Posterior vena cava (tissue), 2 donors: ENCODE data around the gene PEPD. TPM values are rescaled to one million over a fixed set of nuclear protein-coding genes. Genes with fewer than 3 reads are reported as not detected.
A peak's percentile ranks its signal among the peaks of the same experiment; 100 is the strongest.

Source experiments
- DNase-seq: peaks from one replicate; pipeline ENCODE4 v3.0.0-alpha.2; 2020; ENCODE audit warnings: low spot score
- intact Hi-C, 2 donors: fragments of 100-400 bp; cut with DNase I; formaldehyde crosslinking; loops; one replicate each; pipeline versions ENCODE4 v1.14.1 to v1.14.2; 2022 to 2023
- total RNA-seq, 2 donors: library from RNA; stranded (reverse); fragmentation: NEBNext Ultra II Directional; extraction: Animal tissue kit (Norgen Biotek cat#: 25700); gene quantifications; one replicate each; pipeline ENCODE4 v1.2.1, GENCODE V29; 2021
- donor health status: DM: yes; HTN: yes; CAD: no.
- donor health status: DM: yes; HTN: yes; CAD: no.

PEPD gene
- total RNA-seq, 2 donors from 2014 or later, result 63.5 to 70.6 TPM

- DNase-seq, result peak; percentile 64
- intact Hi-C loops, result no loop called here
Observed at GRCh38 chr19:33447336-33448158, 74.0 kb downstream of the PEPD start.

- DNase-seq, result peak; percentile 50
Observed at GRCh38 chr19:33446330-33447293, 75.0 kb downstream of the PEPD start.

GRCh38 chr19:33445442-33446329, 75.9 kb downstream of the PEPD start:
- peak; percentile 69 for DNase-seq
- intact Hi-C loops, result no loop called here

More at GRCh38 chr19:33446330-33447293, 75.0 kb downstream of the PEPD start:
- intact Hi-C loops, result no loop called here

GRCh38 chr19:33444562-33445441, 76.8 kb downstream of the PEPD start:
- peak; percentile 67 for DNase-seq
- intact Hi-C loops, result no loop called here

GRCh38 chr19:33443638-33444561, 77.7 kb downstream of the PEPD start:
- intact Hi-C loops, result no loop called here
- peak; percentile 37 for DNase-seq

GRCh38 chr19:33442706-33443105, 78.9 kb downstream of the PEPD start:
- peak; percentile 55 for DNase-seq

GRCh38 chr19:33441828-33442227, 79.8 kb downstream of the PEPD start:
- intact Hi-C loops, result no loop called here
- peak; percentile 15 for DNase-seq

More at GRCh38 chr19:33442706-33443105, 78.9 kb downstream of the PEPD start:
- intact Hi-C loops, result no loop called here

- DNase-seq, result peak; percentile 75
- intact Hi-C loops, result no loop called here
Observed at GRCh38 chr19:33441277-33441699, 80.3 kb downstream of the PEPD start.

- DNase-seq, result peak; percentile 32
- intact Hi-C loops, result no loop called here
Observed at GRCh38 chr19:33440682-33441081, 80.9 kb downstream of the PEPD start.

GRCh38 chr19:33440241-33440640, 81.3 kb downstream of the PEPD start:
- peak; percentile 62 for DNase-seq
- intact Hi-C loops, result no loop called here

- intact Hi-C loops, result no loop called here
- peak; percentile 69 for DNase-seq
Observed at GRCh38 chr19:33438987-33439781, 82.4 kb downstream of the PEPD start.

- DNase-seq, result peak; percentile 73
- intact Hi-C loops, result no loop called here
Observed at GRCh38 chr19:33437821-33438671, 83.5 kb downstream of the PEPD start.

GRCh38 chr19:33437393-33437820, 84.2 kb downstream of the PEPD start:
- intact Hi-C loops, result no loop called here
- peak; percentile 71 for DNase-seq

- peak; percentile 66 for DNase-seq
- intact Hi-C loops, result no loop called here
Observed at GRCh38 chr19:33436360-33437345, 84.9 kb downstream of the PEPD start.
